ENCODE measurements around the gene SMYD5.

The SMYD5 gene

DNA sequence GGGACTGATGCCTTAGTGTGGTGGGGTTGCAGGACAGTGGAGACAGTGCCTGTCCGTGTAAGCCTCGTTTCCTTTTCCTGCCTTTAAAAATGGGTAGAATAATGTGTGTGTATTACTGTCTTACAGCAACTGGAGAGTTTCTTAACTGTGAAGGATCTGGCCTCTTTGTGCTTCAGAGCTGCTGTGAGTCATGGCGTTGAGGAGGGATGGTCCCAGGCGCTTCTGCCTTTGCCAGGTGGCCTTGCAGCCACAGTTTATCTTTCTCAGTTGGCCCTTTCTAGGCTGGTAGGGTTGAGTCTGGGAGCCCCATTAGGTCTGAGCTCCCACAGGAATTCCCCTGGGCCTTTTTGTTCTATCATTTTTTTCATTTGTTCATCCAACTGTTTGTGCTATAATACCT, 9.8 kb downstream of the SMYD5 start:
- TF ChIP-seq CTCF (IDR thresholded peaks at IDR 0.05; ENCODE audit: low read length, missing control alignments) = no peak
- DNase-seq (ENCODE audit: low read depth) = no peak
- no peak overlapping the region for H3K4me3 ChIP-seq (replicated peaks; ENCODE audit: low read depth, low read length)

DNA sequence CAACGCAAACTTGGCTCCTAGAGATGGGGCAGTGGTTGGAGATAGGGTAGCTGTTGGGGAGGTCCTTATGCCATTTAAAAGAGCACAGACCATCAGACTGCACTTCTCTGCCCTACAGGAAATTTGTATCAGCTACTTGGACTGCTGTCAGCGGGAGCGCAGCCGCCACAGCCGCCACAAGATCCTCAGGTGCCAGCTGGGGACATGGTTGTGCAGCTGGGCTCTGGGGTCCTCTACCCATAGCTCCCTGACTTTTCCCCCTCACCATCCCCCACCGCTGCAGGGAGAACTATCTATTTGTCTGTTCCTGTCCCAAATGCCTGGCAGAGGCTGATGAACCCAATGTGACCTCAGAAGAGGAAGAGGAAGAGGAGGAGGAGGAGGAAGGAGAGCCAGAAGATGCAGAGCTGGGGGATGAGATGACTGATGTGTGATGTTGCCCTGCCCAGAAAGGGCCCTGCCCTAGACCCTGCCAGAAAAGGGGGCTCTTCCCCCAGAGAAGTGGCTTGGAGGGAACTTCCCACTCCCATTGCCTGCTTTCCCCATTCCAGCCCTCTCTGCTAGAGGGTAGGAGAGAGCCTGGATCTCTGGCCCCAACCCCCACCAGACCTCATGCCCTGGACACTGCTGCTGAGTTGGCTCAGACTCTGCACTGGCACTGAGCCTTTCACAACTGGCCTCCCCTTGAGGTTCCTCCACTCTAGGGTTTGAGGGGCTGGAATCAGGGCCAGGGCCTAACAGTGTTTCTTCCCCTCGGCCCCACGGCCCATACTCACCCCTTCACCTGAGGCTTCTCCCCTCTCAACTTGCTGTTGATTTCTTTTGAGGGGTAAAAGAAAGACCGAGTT, 11.7 kb downstream of the SMYD5 start:
- no peak overlapping the region for H3K4me3 ChIP-seq (replicated peaks; ENCODE audit: low read depth, low read length)
- TF ChIP-seq CTCF (IDR thresholded peaks at IDR 0.05; ENCODE audit: low read length, missing control alignments) = no peak
- DNase-seq (ENCODE audit: low read depth) = no peak

GRCh38 chr2:73227086-73227485, 13.0 kb downstream of the SMYD5 start:
- DNase-seq (ENCODE audit: low read depth) = no peak
- no peak for TF ChIP-seq CTCF (IDR thresholded peaks at IDR 0.05; ENCODE audit: low read length, missing control alignments)
- no peak overlapping the region for H3K4me3 ChIP-seq (replicated peaks; ENCODE audit: low read depth, low read length)

DNA sequence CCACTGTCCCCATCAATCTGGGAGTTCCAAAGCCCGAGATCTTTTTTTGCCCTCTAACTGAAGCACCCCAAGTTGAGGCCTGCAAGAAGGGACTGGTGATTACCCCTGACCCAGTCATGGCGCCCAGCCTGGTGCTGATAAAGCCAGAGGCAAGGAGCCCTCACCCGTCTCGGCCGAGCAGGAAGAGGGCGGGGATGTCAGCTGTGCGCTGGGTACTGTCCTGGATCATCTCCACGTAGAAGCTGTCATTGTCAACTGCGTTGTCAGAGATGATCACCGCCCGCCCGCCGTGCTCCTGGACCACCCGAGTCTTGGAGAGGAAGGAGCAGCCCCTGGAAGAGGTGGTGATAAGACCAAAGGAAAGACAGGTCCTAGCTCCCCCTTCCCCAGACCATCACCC, 14.6 kb downstream of the SMYD5 start:
- no peak for DNase-seq (ENCODE audit: low read depth)
- no peak for TF ChIP-seq CTCF (IDR thresholded peaks at IDR 0.05; ENCODE audit: low read length, missing control alignments)

GRCh38 chr2:73232403-73233153, 18.5 kb downstream of the SMYD5 start:
- DNase-seq (ENCODE audit: low read depth) = no peak

More for the DNA sequence above, 14.6 kb downstream of the SMYD5 start:
- H3K4me3 ChIP-seq (replicated peaks; ENCODE audit: low read depth, low read length) = no peak overlapping the region

More at GRCh38 chr2:73232403-73233153, 18.5 kb downstream of the SMYD5 start:
- peak overlapping the region; percentile 95 for H3K4me3 ChIP-seq (replicated peaks; ENCODE audit: low read depth, low read length)
- TF ChIP-seq CTCF (IDR thresholded peaks at IDR 0.05; ENCODE audit: low read length, missing control alignments) = no peak
